GM20431 (cell line): ENCODE data around the gene POLR1E.
"Not testable (repeated sequence)": the region's sequence is repeated elsewhere in the genome, so short reads cannot be mapped to it uniquely, and the experiment has no call there.

Experiments
- in situ Hi-C: fragments of 300-500 bp; cut with MseI, MboI; formaldehyde crosslinking; loops from one replicate; pipeline ENCODE4 v1.15.0; 2020; ENCODE audit warnings: low sequenced_read_pairs; ENCODE audit not compliant: unreplicated experiment

POLR1E gene

GRCh38 chr9:37497320-37497719, 11.6 kb downstream of the POLR1E start:
- in situ Hi-C loops: no loop called here

- in situ Hi-C loops: no loop called here
These were observed 12.7 kb downstream of the POLR1E start for GRCh38 chr9:37498457-37498856.

- in situ Hi-C loops: no loop called here
These were observed 13.5 kb downstream of the POLR1E start for GRCh38 chr9:37499297-37499696.

DNA sequence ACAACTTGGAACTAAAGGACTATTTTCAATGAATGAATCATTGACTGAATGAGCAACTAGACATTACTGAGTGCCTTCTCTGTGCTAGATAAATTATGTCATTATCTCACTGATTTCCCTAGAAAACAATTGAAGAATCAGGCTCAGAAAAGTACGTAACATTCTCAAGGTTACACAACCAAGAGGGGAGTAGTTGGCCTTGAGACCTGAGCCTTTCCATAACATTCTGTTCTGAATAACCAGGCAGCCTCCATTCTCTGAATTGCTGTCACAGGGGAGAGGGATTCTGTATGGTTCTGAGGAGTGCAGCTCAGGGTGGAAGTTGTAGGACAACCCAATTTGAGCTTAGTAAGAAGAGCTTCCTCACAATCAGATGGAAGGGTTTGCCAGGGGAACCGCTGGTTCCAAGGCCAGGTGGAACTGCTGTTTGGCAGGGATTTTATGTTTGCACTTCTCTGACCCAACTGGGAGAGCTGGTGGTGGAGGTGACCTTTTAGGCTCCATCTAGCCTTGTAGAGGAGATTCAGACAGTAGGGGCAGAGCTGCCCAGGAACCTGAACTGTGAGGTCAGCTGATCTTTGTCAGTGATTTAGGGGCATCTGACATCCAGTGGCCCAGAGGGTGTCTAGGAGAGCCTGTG, 16.3 kb downstream of the POLR1E start:
- in situ Hi-C loops: no loop called here

DNA sequence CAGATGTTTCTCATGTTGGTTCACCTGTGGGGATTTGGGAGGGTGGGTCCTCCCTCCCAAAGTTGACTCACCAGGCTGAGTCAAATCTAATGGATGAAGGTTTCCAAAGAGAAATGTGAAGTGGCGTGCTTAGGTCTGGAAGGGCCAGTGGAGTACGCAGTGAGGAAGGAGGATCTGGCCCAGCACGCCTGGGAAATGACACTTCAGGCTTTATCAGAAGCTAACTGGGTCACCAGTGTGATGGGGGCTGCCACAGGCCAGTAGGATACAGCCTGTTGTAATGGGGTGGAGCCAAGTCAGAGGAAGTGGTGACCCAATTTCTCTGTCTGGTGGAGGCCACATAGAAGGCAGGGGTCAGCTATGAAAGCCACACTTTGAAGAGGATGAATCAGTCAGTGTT, 18.0 kb downstream of the POLR1E start:
- in situ Hi-C loops: no loop called here

DNA sequence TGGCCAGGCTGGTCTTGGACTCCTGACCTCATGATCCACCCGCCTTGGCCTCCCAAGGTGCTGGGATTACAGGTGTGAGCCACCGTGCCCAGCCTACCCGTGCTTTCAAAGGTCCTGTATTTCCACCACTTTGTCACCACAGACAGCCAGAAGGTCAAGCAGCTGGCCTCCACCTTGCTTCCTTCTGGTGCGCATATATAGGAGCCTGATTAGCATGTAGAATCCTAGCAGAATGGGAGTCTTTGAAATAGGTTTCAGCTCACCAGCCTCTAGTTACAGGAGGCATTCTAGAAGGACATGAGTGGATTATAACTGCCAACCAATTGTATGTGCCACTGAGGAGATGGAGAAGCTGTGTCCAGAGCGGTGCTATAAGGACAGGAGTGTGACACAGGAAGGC, 18.9 kb downstream of the POLR1E start:
- in situ Hi-C loops: no loop called here

DNA sequence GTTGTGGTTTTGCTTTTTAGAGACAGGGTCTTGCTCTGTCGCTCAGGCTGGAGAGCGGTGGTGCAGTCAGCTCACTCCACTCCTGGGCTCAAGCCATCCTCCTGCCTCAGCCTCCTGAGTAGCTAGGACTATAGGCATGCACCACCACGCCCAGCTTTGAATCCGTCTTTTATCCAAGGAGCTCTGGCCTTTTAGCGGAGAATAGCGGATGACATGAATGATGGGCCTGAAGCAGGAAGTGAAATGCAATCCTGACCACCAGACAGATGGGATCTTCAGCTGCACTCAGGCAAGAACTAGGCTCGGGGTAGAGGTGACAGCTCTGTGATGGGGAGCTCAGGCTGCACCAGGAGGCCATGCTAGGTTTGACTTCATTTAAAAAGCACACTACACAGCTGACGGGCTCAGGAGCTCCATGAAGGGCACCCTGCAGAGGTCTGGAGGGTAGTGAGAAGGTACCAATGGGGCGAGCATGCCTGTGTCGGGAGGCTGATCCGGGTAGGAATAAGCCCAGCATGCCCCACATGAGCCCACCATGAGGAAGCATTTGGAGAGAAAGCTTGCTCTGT, 21.9 kb downstream of the POLR1E start:
- in situ Hi-C loops: no loop called here

- in situ Hi-C loops: no loop called here
These were observed 22.5 kb downstream of the POLR1E start for GRCh38 chr9:37508135-37508833.

DNA sequence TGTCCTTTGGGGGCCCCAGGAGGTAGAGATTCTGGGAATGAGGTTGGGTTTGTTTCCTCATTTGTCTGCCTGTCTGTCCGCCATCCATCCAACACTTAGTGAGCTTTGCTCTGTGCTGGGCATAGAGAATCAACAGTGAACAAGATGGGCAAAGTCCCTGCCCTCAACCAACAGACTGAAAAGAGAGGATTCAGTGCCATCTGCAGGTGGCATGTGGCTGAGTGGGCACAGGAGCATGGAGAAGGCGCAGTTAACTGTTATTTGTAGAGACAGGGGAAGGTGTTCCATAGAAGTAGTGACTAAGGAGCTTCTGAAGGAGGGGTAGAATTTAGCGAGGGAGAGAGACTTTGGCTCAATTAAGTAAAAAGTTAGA, 23.1 kb downstream of the POLR1E start:
- in situ Hi-C loops: no loop called here

- in situ Hi-C loops: no loop called here
These were observed 23.8 kb downstream of the POLR1E start for GRCh38 chr9:37509536-37509935.

DNA sequence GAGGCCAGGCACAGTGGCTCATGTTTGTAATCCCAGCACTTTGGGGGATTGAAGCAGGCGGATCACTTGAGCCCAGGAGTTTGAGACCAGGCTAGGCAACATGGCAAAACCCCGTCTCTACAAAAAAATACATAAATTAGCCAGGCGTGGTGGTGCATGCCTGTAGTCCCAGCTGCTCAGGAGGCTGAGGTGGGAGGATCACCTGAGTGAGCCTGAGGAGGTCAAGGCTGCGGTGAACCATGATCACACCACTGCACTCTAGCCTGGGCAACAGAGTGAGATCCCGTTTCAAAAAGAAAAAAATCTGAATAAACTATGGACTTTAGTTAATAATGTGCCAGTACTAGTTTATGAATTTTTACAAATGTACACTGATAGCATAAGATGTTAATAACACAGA, 24.3 kb downstream of the POLR1E start:
- in situ Hi-C loops: not testable (repeated sequence)

DNA sequence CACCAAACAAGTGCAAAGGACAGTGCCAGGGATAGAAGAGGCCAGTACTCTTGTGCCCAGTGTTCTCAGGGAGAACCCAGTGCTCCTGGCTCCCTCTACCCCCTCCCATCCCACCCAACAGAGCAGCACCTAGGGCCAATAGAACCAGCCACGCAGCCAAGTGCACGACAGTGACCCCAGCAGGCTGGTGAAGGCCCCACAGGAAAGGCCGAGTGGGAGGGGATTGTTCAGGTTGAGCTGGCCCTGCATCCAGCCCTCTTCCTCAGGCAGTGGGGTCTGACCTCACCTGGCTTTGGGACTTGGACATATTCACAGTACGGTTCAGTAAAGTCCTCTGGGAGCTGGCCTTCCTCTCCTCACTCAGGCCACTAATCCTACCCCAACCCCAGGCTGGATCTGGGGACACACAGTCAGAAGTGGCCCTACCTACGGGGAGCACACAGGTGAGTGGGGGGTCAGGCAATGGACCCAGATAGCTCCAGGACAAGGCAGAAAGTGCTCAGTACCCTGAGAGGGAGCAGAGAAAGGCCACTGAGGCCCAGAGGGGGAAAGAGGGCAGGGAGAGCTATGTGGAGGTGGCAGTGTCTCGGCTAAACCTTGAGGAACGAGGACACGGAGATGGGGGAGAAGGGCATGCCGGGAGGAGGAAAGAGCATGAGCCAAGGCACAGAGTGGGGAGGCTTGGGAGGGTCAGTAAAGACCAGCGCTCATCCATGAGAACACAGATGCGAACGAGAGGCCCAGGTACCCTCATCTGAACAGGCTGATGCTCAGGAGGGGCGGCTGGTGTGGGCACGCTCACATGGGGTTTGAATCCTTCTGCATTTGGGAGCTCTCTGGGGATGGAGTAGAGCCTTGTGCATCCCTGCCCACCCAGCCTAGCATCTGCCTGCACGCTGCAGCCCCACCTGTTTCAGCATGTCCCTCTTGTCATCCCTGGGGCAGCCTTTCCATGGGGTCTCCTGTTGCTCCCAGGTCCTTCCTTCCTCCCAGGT, 25.6 kb downstream of the POLR1E start:
- in situ Hi-C loops: no loop called here

DNA sequence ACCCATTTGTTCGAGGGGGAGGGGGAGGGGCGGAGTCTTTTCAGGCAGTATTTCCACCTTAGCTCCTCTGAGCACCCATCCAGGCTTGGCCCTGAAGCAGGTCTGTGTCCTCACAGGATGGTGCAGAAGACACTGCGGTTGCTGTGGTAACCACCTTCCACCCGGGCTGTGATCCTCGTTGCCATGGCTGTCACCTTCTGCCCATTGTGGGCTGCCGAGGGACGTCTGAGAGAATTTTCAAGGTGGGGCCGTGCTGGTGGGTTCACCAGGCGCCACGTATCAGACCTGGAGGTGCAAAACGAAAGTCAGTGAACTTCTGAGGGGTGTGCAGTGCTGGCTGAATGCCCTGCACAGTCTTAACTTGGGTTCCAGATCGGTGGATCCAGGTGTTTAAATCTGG, 26.7 kb downstream of the POLR1E start:
- in situ Hi-C loops: no loop called here

- in situ Hi-C loops: not testable (repeated sequence)
These were observed 28.7 kb downstream of the POLR1E start for GRCh38 chr9:37514415-37514814.

DNA sequence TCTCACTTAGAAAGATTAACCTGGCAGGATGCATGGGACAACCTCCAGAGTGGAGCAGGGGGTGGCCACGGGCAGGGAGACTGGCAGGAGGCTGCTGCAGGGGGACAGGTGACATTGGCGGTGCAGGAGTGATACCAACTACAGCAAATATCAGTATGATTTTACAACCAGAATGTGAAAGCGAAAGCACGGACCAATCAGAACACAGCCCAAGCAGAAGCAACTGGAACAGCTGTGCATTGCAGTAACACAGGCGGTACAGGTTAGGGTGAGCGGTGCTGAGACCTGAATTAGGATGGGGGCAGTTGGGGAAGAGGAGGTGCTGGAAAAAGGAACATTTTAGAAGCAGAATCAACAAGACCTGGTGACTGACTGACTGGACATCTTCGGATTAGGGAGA, 29.3 kb downstream of the POLR1E start:
- in situ Hi-C loops: no loop called here

- in situ Hi-C loops: no loop called here
These were observed 30.0 kb downstream of the POLR1E start for GRCh38 chr9:37515620-37516258.

GRCh38 chr9:37517923-37518322, 32.2 kb downstream of the POLR1E start:
- in situ Hi-C loops: no loop called here

DNA sequence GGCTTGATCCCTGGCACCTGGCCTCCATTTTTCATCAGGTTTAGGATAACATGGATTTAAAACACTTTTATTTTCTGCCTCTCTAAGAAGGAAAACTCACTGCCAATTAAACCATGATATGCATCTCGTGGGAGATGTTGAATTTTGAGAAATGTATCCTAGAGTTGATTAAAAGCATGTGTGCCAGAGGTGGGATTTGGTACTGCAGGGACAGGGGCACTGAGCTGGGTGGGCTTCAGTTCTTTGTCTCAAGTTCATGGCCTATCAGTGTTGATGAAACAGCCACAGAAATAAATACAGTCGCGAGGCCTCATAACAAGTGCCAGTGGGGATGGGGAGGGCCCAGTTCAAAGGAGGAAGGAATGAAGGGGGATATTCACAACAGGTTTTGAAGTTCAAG, 34.9 kb downstream of the POLR1E start:
- in situ Hi-C loops: no loop called here

GRCh38 chr9:37521111-37521510, 35.4 kb downstream of the POLR1E start:
- in situ Hi-C loops: no loop called here

DNA sequence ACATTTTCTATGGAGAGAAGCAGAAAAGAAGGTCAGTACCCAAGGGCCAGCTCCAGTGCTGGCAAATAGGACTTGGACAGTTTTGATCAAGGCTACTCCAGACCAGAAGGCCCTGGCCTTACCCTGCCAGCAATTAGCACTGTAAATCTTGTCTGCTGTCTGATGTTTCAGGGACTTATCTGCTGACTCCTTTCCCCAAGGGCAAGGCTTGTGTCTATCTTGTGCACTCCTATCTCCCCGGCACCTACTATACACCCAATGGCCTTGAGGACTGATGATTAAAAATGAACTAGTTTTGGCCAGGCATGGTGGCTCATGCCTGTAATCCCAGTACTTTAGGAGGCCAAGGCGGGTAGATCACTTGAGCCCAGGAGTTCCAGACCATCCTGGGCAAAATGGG, 37.2 kb downstream of the POLR1E start:
- in situ Hi-C loops: no loop called here
